NCI-H1694 (cell line): Measurements from ENCODE around the gene ECM1.

Experiments
- DNase-seq: peaks from one replicate; lab custom pipeline; 2025; lab: John Stamatoyannopoulos, UW

The ECM1 gene

DNA sequence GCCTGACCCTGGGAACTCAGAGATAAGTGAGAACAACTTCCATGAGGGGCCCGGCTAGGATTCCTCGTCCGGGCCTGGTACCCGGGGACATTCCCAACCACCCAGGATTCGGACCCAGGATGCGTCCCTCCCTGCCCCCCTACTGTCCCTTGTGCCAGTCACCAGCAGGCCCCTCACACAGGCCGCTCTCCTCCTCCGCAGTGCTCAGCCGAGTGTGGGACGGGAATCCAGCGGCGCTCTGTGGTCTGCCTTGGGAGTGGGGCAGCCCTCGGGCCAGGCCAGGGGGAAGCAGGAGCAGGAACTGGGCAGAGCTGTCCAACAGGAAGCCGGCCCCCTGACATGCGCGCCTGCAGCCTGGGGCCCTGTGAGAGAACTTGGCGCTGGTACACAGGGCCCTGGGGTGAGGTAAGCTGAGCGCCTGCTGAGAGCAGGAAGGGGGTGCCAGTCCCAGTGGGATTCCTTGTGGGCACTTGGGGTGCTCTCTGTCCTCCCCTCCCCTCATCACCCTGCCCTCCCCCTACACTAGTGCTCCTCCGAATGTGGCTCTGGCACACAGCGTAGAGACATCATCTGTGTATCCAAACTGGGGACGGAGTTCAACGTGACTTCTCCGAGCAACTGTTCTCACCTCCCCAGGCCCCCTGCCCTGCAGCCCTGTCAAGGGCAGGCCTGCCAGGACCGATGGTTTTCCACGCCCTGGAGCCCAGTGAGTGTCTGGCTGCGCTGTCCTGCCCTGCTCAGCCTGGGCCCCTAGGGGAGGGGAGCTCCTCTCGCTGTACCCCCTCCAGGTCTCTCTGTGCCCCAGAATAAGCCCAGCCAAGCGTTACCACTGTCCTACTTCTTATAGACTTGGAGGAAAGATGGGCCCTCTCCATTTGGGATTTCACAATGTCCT, 51.1 kb downstream of the ECM1 start:
- DNase-seq: no peak

DNA sequence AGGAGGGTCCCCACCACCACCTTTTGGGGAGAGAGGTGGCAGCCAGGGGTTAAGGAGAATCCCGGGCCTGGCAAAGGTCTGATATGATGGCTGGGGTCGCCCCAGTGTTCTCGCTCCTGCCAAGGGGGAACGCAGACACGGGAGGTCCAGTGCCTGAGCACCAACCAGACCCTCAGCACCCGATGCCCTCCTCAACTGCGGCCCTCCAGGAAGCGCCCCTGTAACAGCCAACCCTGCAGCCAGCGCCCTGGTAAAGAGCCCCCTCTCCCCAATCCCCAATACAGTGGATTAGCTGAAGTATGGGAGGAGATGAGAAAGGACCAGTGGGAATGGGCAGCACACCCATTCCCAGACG, 51.7 kb downstream of the ECM1 start:
- no peak for DNase-seq

DNA sequence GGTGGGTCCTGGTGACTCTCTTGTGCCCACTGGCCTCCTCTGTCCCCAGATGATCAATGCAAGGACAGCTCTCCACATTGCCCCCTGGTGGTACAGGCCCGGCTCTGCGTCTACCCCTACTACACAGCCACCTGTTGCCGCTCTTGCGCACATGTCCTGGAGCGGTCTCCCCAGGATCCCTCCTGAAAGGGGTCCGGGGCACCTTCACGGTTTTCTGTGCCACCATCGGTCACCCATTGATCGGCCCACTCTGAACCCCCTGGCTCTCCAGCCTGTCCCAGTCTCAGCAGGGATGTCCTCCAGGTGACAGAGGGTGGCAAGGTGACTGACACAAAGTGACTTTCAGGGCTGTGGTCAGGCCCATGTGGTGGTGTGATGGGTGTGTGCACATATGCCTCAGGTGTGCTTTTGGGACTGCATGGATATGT, 52.1 kb downstream of the ECM1 start:
- peak; percentile 53 for DNase-seq

DNA sequence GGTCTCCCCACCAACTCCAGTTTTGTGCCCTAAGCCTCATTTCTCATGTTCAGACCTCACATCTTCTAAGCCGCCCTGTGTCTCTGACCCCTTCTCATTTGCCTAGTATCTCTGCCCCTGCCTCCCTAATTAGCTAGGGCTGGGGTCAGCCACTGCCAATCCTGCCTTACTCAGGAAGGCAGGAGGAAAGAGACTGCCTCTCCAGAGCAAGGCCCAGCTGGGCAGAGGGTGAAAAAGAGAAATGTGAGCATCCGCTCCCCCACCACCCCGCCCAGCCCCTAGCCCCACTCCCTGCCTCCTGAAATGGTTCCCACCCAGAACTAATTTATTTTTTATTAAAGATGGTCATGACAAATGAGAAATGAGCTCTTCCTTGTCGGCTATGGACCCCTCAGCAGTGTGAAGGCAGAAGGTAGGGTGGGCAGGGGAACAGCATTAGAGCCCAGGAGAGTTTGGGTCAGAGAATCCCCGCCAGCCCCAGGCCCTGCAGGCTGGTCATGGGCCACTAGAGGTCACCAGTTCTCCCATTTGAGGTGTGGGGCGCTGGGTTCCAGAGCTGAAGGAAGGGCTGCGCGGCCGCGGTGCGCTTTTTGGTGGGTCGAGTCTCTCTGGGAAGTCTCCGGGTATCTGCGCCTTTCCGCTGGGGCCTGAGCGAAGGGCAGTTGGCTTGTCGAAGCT, 52.8 kb downstream of the ECM1 start:
- DNase-seq: peak; percentile 92

DNA sequence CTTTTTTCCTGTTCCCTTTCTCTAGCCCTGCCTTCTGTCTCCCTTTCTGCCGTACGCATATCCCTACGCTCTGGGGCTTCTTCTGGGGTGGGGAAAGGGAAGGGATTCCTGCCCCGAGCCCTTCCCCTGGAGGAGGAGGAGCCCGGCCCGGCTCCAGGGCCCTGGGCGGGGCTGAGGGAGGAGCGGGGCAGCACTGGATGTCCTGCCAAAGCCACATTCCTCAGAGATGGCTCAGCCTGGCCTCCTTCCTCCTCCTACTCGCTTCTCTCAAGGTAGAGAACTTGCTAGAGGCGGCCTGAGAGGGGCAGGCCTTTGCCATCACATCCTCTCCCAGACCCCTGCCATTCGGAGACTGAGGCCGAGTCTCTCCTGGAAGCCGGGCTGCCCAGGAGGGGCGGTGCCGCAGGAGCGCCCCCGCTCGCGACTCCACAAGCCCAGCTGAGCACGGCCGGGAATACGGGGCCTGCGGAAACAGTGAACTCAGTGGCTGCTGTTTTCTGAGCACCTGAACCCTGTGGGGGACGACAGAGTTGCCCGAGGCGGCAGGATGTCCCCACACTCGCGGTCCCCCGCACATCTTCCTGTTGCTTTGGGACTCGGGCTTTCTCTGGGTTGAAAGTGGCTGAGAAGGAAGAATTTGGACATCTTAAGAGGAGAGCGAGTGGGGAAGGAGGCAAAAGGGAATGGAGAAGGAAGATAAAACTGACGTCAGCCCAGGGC, 53.5 kb downstream of the ECM1 start:
- peak; percentile 91 for DNase-seq

DNA sequence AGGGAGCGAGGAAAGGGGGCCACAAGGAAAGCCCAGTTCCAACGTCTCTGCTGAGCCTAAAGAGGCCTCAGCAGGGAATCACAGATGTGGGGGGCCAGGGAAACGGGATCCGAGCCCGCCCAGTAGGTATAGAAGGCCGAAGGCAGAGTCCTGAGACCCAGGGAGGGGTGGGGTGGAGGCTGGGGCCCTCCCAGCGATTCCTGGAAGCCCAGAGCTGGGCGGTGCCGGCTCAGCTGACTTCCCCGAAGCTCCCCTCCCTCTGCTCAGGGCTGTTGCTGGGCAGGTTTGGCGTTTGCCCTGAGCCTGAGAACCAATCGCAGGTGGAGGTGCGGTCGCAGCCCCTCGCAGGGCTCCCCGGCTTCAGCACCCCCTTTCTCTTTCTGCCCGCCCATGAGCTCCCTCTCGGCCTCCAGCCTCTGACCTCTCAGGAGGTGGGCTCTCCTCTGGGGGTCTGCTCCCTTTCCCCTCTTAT, 54.1 kb downstream of the ECM1 start:
- DNase-seq: peak; percentile 66

DNA sequence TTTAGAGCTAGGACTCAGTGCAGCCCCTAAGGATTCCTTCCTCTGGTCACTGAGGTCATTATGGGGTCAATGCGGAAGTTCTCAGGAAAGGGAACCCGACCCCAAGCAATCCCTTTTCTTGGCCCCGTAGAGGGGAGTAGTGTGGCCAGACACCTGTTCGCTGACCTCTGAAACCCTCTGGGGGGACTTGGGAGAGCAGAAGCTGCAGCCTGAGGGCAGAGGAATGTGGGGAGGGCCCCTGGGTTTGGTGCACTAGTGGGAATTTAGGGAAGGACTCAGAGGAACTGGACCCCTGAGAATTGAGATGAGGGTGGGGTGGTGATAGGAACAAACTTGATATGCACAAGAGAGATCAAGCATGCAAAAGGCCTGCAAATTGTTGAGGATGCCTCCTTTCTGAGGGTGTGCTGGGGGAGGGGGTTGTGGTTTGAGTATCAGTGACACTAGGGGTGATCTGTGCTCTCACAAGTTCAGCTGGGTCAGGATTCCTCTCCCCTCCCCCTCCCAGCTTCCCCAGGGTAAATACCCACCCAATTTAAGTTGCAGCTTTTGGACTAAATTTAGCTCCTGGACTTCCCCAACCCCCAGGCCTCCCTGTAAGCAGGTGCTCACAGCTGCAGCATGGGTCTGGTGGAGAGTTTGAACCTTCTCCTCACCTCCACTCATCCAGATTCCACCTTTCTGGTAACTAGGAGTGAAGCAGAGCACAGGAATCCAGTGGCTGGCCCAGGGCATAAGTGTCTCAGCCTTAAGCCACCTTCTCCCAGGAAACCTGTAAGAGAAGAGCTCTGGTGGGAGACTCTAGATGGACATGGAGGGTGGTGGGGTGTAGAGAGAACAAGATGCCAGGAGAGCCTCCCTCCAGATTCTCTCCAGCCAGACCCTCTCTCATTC, 54.8 kb downstream of the ECM1 start:
- DNase-seq: no peak
